GM12878 (cell line): ENCODE measurements around the gene LMX1B. TPM values are rescaled to one million over a fixed set of nuclear protein-coding genes. Genes with fewer than 3 reads are reported as not detected.

ENCODE experiments used
- ATAC-seq: fragments of 200-7000 bp; cut with Tn5 transposase; 3 replicates; pipeline ENCODE4 v1.9.1; 2020; ENCODE audit warnings: mild to moderate bottlenecking, moderate library complexity
- BruUV-seq: library from RNA; stranded (reverse); fragments of 400-500 nt; replicated peaks from 2 replicates; lab custom pipeline; 2021; lab: Mats Ljungman, UMichigan
- CTCF ChIA-PET: fragments of 300-600 bp; sonication (Branson Sonifier 250); formaldehyde crosslinking; extraction: SDS; loops from one replicate; lab custom pipeline; 2021; ENCODE audit warnings: inconsistent platforms; lab: Yijun Ruan, JAX
- POLR2A ChIA-PET: fragments of 350-600 bp; formaldehyde crosslinking; extraction: SDS; loops from one replicate; lab custom pipeline; 2021; ENCODE audit warnings: inconsistent platforms; lab: Charles Lee
- RAD21 ChIA-PET: fragments of 300-600 bp; sonication (Branson Sonifier 250); formaldehyde crosslinking; loops from one replicate; lab custom pipeline; 2023; ENCODE audit warnings: antibody characterized with exemption; ENCODE audit not compliant: unreplicated experiment; lab: Charles Lee
- SMC1A ChIA-PET: fragments of 300-600 bp; sonication (Branson Sonifier 250); formaldehyde crosslinking; loops from one replicate; lab custom pipeline; 2023; ENCODE audit not compliant: unreplicated experiment, uncharacterized antibody; lab: Charles Lee
- DNase-seq: peaks from one replicate; pipeline ENCODE4 v3.0.0-alpha.2; 2011; ENCODE audit warnings: low read depth, low spot score
- FAIRE-seq: peaks from 3 replicates; lab custom pipeline; 2011; peaks lifted over from hg19 to GRCh38; lab: Jason Lieb, UNC
- H2AFZ ChIP-seq: 2 replicates; pipeline ENCODE4 v1.6.0; 2011; ENCODE audit warnings: low read depth, low read length, control low read depth; ENCODE audit not compliant: control insufficient read depth
- H3K27ac ChIP-seq: 2 replicates; pipeline ENCODE4 v1.5.1; 2011; ENCODE audit warnings: control low read depth; ENCODE audit not compliant: control insufficient read depth, insufficient read depth
- H3K27me3 ChIP-seq, 2 experiments: replicated peaks in 1 of 2; 2 replicates each; pipeline versions ENCODE4 v1.6.0 to v1.6.1; 2011; ENCODE audit warnings: low read length in 1 of 2; ENCODE audit not compliant: control insufficient read depth in 2 of 2, insufficient read depth in 2 of 2
- H3K36me3 ChIP-seq, 2 experiments: 2 replicates each; pipeline ENCODE4 v1.5.1; 2011; ENCODE audit warnings: low read length in 1 of 2; ENCODE audit not compliant: control insufficient read depth in 2 of 2, insufficient read depth in 2 of 2
- H3K4me1 ChIP-seq: 2 replicates; pipeline ENCODE4 v1.6.1; 2011; ENCODE audit warnings: mild to moderate bottlenecking, low read length, moderate library complexity, mixed read lengths; ENCODE audit not compliant: control insufficient read depth, insufficient read depth
- H3K4me2 ChIP-seq: 2 replicates; pipeline ENCODE4 v1.6.0; 2011; ENCODE audit warnings: control low read depth; ENCODE audit not compliant: control insufficient read depth, insufficient read depth
- H3K4me3 ChIP-seq: fragments of 200-600 bp; sonication (generic); 2 replicates; pipeline ENCODE4 v1.5.1; 2016
- H3K79me2 ChIP-seq: 2 replicates; pipeline ENCODE4 v1.6.0; 2011; ENCODE audit warnings: low read length; ENCODE audit not compliant: control insufficient read depth, insufficient read depth
- H3K9ac ChIP-seq: 2 replicates; pipeline ENCODE4 v1.8.0; 2011; ENCODE audit warnings: low read length, control low read depth, mixed read lengths; ENCODE audit not compliant: control insufficient read depth, insufficient read depth
- H3K9me3 ChIP-seq: replicated peaks from 3 replicates; pipeline ENCODE4 v1.5.1; 2011; ENCODE audit warnings: mild to moderate bottlenecking, low read length; ENCODE audit not compliant: control insufficient read depth, insufficient read depth
- H4K20me1 ChIP-seq: 2 replicates; pipeline ENCODE4 v1.6.0; 2011; ENCODE audit not compliant: control insufficient read depth, insufficient read depth
- FOXM1 ChIP-seq: IDR thresholded peaks from 2 replicates; pipeline ENCODE4 v1.6.1; 2012; ENCODE audit warnings: low read depth, mild to moderate bottlenecking, inconsistent platforms, low read length, moderate library complexity
- SREBF1 ChIP-seq: IDR thresholded peaks from 2 replicates; pipeline ENCODE4 v1.6.1; 2012; ENCODE audit warnings: mild to moderate bottlenecking, low read length
- ZBTB40 ChIP-seq: fragments of 450-650 bp; IDR thresholded peaks from 2 replicates; pipeline ENCODE4 v1.6.1; 2016; ENCODE audit warnings: mild to moderate bottlenecking, moderate library complexity, borderline replicate concordance
- WGBS: methylation state at CpG from one replicate; pipeline ENCODE4 v1.1.6; 2016; ENCODE audit warnings: low lambda C conversion rate; ENCODE audit not compliant: insufficient replicate concordance, insufficient coverage; ENCODE audit errors: missing lambda C conversion rate; 5-methylcytosine and 5-hydroxymethylcytosine counted together
- in situ Hi-C: fragments of 300-500 bp; cut with MboI; formaldehyde crosslinking; loops from 9 replicates; pipeline ENCODE4 v1.14.3; 2018; ENCODE audit warnings: mixed read lengths
- intact Hi-C: fragments of 100-400 bp; cut with micrococcal nuclease; formaldehyde crosslinking; loops from one replicate; pipeline ENCODE4 v1.14.2; 2022; ENCODE audit not compliant: unreplicated experiment
- polyA plus RNA-seq, 11 experiments: library from polyadenylated mRNA; depleted of rRNA in 4 of 11; unstranded in 6 of 11; stranded (reverse) in 5 of 11; fragments of >200 nt; fragmentation: Nextera tagmentation in 4 of 11; fragmentation: Illumina TruSeq in 1 of 11; extraction: Ambion mirVana in 4 of 11; extraction: Trizol in 1 of 11; gene quantifications; 1 replicate in 1 of 11; 2 replicates in 10 of 11; pipeline versions ENCODE4 v1.2.1 to v1.2.3, GENCODE V29; 2011 to 2016; ENCODE audit warnings: inconsistent platforms in 2 of 11, missing spikeins in 2 of 11, low read depth in 1 of 11
- total RNA-seq, 4 experiments: library from RNA; depleted of rRNA in 3 of 4; stranded (reverse); fragments of >200 nt in 3 of 4; fragmentation: Illumina TruSeq in 1 of 4; extraction: Trizol in 1 of 4; gene quantifications; 2 replicates each; pipeline versions ENCODE4 v1.2.1 to v1.2.3, GENCODE V29; 2013 to 2021

LMX1B gene
- total and polyA plus RNA-seq, 10 of the 15 experiments (the other 5 are each of a cell fraction or from before 2014, with no cell fraction given) = not detected

DNA sequence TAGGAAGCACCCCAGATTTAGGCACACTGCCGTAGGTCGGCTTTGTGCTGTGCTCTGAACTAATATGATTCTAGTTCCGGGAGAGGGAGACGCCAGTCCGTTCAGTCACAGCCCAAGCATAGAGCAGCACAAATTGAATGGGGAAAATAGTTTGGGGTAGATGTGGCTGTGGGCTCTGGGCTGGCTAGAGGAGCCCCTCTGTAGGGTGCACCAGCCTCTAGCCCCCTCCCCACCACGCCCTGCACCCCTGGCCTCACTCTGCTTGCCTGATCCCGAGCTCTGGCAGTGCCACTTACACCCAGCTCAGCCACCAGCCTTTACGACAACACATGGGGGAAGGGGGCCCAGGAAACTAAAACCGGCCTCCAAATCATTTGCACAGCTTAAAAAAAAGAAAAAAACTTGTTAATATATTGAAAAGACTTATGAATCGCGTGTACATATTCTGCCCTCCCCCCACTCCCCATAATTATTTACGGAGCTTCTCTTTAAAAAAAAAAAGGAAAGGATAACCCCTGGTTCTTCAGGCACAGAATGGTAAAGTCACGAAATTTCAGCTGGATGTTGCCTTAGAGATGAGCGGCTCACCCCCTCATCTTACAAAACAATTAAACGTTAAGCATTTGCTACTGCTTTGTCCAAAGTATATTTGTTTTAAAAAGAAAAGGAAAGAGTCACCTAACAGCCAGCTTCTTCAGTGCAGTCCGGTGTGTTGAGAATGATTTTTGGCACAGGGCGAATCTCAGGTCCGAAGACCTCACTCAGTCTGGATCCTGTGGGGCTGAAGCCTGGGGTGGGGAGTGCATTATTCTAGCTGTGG is 3.5 kb downstream of the LMX1B start:
- TF ChIP-seq SREBF1 (no peak), FOXM1 (no peak), ZBTB40 (no peak)
- no peaks in the 10 kb centered on the region for H3K4me1 ChIP-seq
- intact Hi-C loops (no loop called here), in situ Hi-C loops (no loop called here)
- H3K4me3 ChIP-seq = no peak overlapping the region
- ChIA-PET SMC1A (no interaction called here), RAD21 (no interaction called here), POLR2A (no interaction called here), CTCF (interaction anchor here (1.3 kb wide), 1 partner anchor 13 kb away, joined by 3 read pairs; no protein-coding TSS in a partner anchor)
- no peaks in the 10 kb centered on the region; the same call in 1 of the 2 replicates for H4K20me1 ChIP-seq
- no peak overlapping the region for H3K4me2 ChIP-seq
- ATAC-seq (no peak), DNase-seq (no peak), FAIRE-seq (no peak)
- H3K79me2 ChIP-seq = no peaks in the 10 kb centered on the region
- WGBS = 23% methylated on average over 18 of the region's 18 CpGs
- H2AFZ ChIP-seq = no peak overlapping the region
- H3K27me3 ChIP-seq = peaks cover 19 to 39% of the 10 kb centered on the region in 2 experiments
- H3K9me3 ChIP-seq = no peaks in the 10 kb centered on the region
- no peak overlapping the region for H3K27ac ChIP-seq
- no TSS peak for BruUV-seq
- no peak overlapping the region for H3K9ac ChIP-seq
- no peaks in the 10 kb centered on the region for H3K36me3 ChIP-seq
